ENCODE results near the gene OR51A4. TPM values are rescaled to one million over a fixed set of nuclear protein-coding genes. Genes with fewer than 3 reads are reported as not detected.

Gene OR51A4
- total RNA-seq, 1 experiment from 2014 or later, result not detected

- H2AFZ ChIP-seq (ENCODE audit: low read depth, low read length, poor library complexity, severe bottlenecking), result no peak within 1 kb of the TSS
- no peaks in the 10 kb centered on the region for H3K9me2 ChIP-seq (ENCODE audit: insufficient read depth)
- ATAC-seq (no peak), DNase-seq (ENCODE audit: low read depth, low spot score) (no peak)
- no peaks in the 10 kb centered on the region for H3K9me3 ChIP-seq (ENCODE audit: control insufficient read depth in 1 of 2, insufficient read depth in 1 of 2, low read depth in 1 of 2, low read length in 2 of 2)
- H3K4me3 ChIP-seq (replicated peaks in 1 of 2; ENCODE audit: low read depth in 1 of 2, low read length in 2 of 2), result no peak within 1 kb of the TSS
- ChIA-PET POLR2A (no interaction called here), CTCF (no interaction called here), RAD21 (ENCODE audit: low non-redundant PET in 1 of 2, low total read pairs in 2 of 2, uncharacterized antibody in 2 of 2, unreplicated experiment in 2 of 2) (no interaction called here)
- no peak within 1 kb of the TSS for H3K4me2 ChIP-seq (ENCODE audit: low read length)
- intact Hi-C loops (cut with micrococcal nuclease), result no loop called here
- no peaks in the 10 kb centered on the region for H3K4me1 ChIP-seq (ENCODE audit: control insufficient read depth in 1 of 2, insufficient read depth in 2 of 2, low read length in 2 of 2)
- peaks cover 15% of the 10 kb centered on the region for H3K27me3 ChIP-seq (ENCODE audit: insufficient read depth, low read length)
- H4K20me1 ChIP-seq (ENCODE audit: insufficient read depth), result no peaks in the 10 kb centered on the region
- no TSS peak for BruUV-seq (replicated peaks)
- H3K9ac ChIP-seq (ENCODE audit: low read length), result no peak within 1 kb of the TSS
- TF ChIP-seq REST (IDR thresholded peaks at IDR 0.05; ENCODE audit: low read depth) (no peak), CBX3 (IDR thresholded peaks at IDR 0.05; ENCODE audit: low read depth) (no peak), POLR2A (IDR thresholded peaks at IDR 0.05; ENCODE audit: borderline replicate concordance, extremely low read depth, insufficient read depth, insufficient read length) (no peak), ZBTB33 (IDR thresholded peaks at IDR 0.05; ENCODE audit: extremely low read depth, insufficient replicate concordance, low read length) (no peak), MAX (IDR thresholded peaks at IDR 0.05) (no peak), RAD21 (IDR thresholded peaks at IDR 0.05; ENCODE audit: low read depth) (no peak), JUND (IDR thresholded peaks at IDR 0.05) (no peak), ZNF274 (IDR thresholded peaks at IDR 0.05; ENCODE audit: low read depth, low read length) (no peak), CEBPB (IDR thresholded peaks at IDR 0.05; ENCODE audit: low read depth) (no peak), EZH2phosphoT487 (IDR thresholded peaks at IDR 0.05; ENCODE audit: borderline replicate concordance) (no peak), TCF7L2 (IDR thresholded peaks at IDR 0.05; ENCODE audit: borderline replicate concordance, extremely low read depth, insufficient read depth, insufficient read length) (no peak), EGR1 (IDR thresholded peaks at IDR 0.05; ENCODE audit: low read depth) (no peak), ATF3 (IDR thresholded peaks at IDR 0.05) (no peak), SIN3A (IDR thresholded peaks at IDR 0.05; ENCODE audit: low read depth) (no peak), FOSL1 (IDR thresholded peaks at IDR 0.05; ENCODE audit: low read depth) (no peak), ELF1 (IDR thresholded peaks at IDR 0.05; ENCODE audit: borderline replicate concordance, low read depth) (no peak), YY1 (IDR thresholded peaks at IDR 0.05; ENCODE audit: extremely low read depth, insufficient replicate concordance, low read depth, low read length) (no peak)
- H3K36me3 ChIP-seq (ENCODE audit: control insufficient read depth in 1 of 2, insufficient read depth in 2 of 2, low read length in 2 of 2), result no peaks in the 10 kb centered on the region
- no peaks in the 10 kb centered on the region for H3K79me2 ChIP-seq (ENCODE audit: insufficient read depth, low read length)
- H3K27ac ChIP-seq (ENCODE audit: low read depth, low read length), result no peak within 1 kb of the TSS
Observed at GRCh38 chr11:4924239-4924638, 23.2 kb downstream of the OR51A4 start, which contains the start of gene OR51G1. Gene OR51G1 (minus strand): TSS chr11:4924339. CDS start chr11:4924339, 0 bp downstream.
